Measurements from ENCODE around the gene PGBD2. TPM values are rescaled to one million over a fixed set of nuclear protein-coding genes. Genes with fewer than 3 reads are reported as not detected.

Gene PGBD2, protein sequence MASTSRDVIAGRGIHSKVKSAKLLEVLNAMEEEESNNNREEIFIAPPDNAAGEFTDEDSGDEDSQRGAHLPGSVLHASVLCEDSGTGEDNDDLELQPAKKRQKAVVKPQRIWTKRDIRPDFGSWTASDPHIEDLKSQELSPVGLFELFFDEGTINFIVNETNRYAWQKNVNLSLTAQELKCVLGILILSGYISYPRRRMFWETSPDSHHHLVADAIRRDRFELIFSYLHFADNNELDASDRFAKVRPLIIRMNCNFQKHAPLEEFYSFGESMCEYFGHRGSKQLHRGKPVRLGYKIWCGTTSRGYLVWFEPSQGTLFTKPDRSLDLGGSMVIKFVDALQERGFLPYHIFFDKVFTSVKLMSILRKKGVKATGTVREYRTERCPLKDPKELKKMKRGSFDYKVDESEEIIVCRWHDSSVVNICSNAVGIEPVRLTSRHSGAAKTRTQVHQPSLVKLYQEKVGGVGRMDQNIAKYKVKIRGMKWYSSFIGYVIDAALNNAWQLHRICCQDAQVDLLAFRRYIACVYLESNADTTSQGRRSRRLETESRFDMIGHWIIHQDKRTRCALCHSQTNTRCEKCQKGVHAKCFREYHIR
- total RNA-seq (2021) (5.3 and 5.6 TPM in 2 replicates), Bru-seq, nascent RNA (percentile 72 among the genes with signal in this experiment), BruChase-seq, experiment 1, labeled RNA remaining after a 2-hour chase (percentile 58 among the genes with signal in this experiment), BruChase-seq, experiment 2, labeled RNA remaining after a 6-hour chase (percentile 49 among the genes with signal in this experiment)
- long read RNA-seq, transcript PGBD2-201 (3 exons, 2,136 nt), result major isoform, 11 of 11 reads
- long read RNA-seq, partial matches to known transcripts, result 0 of 11 reads
- long read RNA-seq, other reads (novel, unspliced or antisense), result 0 of 11 reads

DNA sequence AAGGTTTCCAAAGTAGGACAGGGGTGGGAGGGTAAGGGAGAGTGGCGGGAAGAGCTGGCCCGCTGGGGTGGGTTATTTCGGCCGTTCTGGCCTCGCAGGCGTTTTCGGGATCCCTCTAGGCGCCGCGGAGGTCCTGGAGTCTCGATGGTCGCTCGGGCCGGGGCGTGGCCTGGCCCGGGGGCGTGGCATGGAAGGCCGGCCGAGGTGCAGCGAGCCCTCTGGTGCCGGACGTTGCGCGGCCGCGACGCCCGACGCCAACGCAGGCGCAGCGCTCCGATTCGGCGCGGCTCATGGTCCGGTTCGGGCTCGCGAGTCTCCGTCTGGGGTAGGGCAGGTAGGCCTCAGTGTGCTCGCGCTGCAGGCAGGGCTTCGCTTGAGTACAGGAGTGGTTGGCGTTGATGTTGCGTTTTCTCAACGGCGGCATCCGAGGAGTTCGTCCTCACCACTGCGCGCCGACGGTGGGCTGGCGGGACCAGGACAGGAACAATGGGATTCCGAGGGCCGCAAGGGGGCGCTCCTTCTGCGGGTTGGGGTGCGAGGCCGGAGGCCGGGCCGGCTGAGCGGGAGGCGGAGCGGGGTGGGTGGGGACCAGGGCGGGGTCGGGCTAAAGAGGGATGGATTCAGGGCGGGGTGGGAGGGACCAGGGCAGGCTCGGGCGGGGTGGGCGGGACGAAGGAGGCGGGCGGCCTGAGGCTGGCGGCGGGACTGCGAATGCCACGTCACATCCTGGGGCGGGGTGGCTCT is at the start of gene PGBD2:
Gene PGBD2, plus strand, starts transcription at position 227 of the 744 bp plus-strand sequence. CDS start 7,628 bp downstream, outside the sequence.
- Histone ChIP-seq H4K20me1 (ENCODE audit: insufficient read depth) (no peaks in the 10 kb centered on the region), H3K36me3 (ENCODE audit: low read depth) (no peaks in the 10 kb centered on the region), H3K4me1 (replicated peaks; ENCODE audit: insufficient read depth) (no peaks in the 10 kb centered on the region), H3K27me3 (ENCODE audit: insufficient read depth, low read depth) (0 out of 2 replicates have a peak, but pooled peaks cover 1% of the 10 kb centered on the region), H3K27ac (peak within 1 kb of the TSS; percentile 63), H3K4me2 (peak within 1 kb of the TSS; percentile 97), H3K9me3 (ENCODE audit: insufficient read depth, low read depth) (no peaks in the 10 kb centered on the region), H3K9me2 (ENCODE audit: insufficient read depth) (no peaks in the 10 kb centered on the region), H2AFZ (peak within 1 kb of the TSS; percentile 100), H3F3A (ENCODE audit: insufficient read depth, low read depth) (no peaks in the 10 kb centered on the region), H3K4me3 (peak within 1 kb of the TSS; percentile 74), H3K79me2 (ENCODE audit: low read depth) (peaks cover 16% of the 10 kb centered on the region; the same call in 1 of the 2 replicates)
- intact Hi-C loops (cut with micrococcal nuclease; ENCODE audit: unreplicated experiment), result loop anchor here (1.0 to 2.0 kb wide), 4 partner anchors 32 to 80 kb away; partner anchors contain the start of genes ZNF672 and ZNF692
- DNase-seq, result peak; percentile 66 to 91
- ChIA-PET POLR2A (ENCODE audit: unreplicated experiment) (interaction anchor here (0.7 to 1.0 kb wide), 2 partner anchors 48 to 80 kb away, joined by 7 to 9 read pairs; no protein-coding TSS in a partner anchor), CTCF (interaction anchor here (0.7 kb wide), 2 partner anchors 33 to 80 kb away, joined by 4 to 6 read pairs; no protein-coding TSS in a partner anchor)
- no TSS peak for BruUV-seq (replicated peaks)
- TF ChIP-seq, protein P1, sequence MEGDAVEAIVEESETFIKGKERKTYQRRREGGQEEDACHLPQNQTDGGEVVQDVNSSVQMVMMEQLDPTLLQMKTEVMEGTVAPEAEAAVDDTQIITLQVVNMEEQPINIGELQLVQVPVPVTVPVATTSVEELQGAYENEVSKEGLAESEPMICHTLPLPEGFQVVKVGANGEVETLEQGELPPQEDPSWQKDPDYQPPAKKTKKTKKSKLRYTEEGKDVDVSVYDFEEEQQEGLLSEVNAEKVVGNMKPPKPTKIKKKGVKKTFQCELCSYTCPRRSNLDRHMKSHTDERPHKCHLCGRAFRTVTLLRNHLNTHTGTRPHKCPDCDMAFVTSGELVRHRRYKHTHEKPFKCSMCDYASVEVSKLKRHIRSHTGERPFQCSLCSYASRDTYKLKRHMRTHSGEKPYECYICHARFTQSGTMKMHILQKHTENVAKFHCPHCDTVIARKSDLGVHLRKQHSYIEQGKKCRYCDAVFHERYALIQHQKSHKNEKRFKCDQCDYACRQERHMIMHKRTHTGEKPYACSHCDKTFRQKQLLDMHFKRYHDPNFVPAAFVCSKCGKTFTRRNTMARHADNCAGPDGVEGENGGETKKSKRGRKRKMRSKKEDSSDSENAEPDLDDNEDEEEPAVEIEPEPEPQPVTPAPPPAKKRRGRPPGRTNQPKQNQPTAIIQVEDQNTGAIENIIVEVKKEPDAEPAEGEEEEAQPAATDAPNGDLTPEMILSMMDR (conservative IDR thresholded peaks at IDR 0.05), result peak; percentile 73
- TF ChIP-seq EZH2 (IDR thresholded peaks at IDR 0.05; ENCODE audit: low read depth), result no peak

DNA sequence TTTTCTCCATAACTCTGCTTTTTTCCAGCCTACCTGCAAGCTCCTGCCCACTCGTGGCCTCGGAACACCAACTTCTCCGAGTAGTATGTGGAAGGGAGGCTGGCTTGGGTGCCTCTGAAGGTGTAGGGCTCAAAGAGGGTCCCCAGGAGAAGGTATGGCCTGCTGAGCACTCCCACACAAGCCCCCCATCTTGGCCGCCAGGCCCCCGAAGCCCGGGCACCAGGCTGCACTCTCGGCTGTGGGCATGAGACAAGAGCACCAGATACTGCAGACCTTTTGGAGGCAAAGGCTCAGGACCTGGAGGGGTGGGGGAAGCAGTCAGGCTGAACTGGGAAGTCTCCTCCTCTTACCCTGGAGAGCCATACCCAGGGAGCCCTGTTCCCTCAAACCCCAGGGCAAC is 48.8 kb upstream of the PGBD2 start:
- Histone ChIP-seq H3K4me2 (peak overlapping the region; percentile 94), H2AFZ (no peak overlapping the region; the same call in 1 of the 2 replicates), H3K9me3 (ENCODE audit: insufficient read depth, low read depth) (no peaks in the 10 kb centered on the region), H3K36me3 (ENCODE audit: low read depth) (no peaks in the 10 kb centered on the region; the same call in 1 of the 2 replicates), H4K20me1 (ENCODE audit: insufficient read depth) (no peaks in the 10 kb centered on the region), H3K4me3 (peak overlapping the region; percentile 75), H3K27ac (no peak overlapping the region), H3F3A (ENCODE audit: insufficient read depth, low read depth) (peaks cover 4% of the 10 kb centered on the region; the same call in 1 of the 2 replicates), H3K79me2 (ENCODE audit: low read depth) (peaks cover 23% of the 10 kb centered on the region), H3K27me3 (ENCODE audit: insufficient read depth, low read depth) (no peaks in the 10 kb centered on the region), H3K4me1 (replicated peaks; ENCODE audit: insufficient read depth) (peaks cover 16% of the 10 kb centered on the region), H3K9me2 (ENCODE audit: insufficient read depth) (no peaks in the 10 kb centered on the region)
- ChIA-PET CTCF (no interaction called here), POLR2A (ENCODE audit: unreplicated experiment) (no interaction called here)
- DNase-seq, result no peak
- TF ChIP-seq EZH2 (IDR thresholded peaks at IDR 0.05; ENCODE audit: low read depth), result no peak
- TF ChIP-seq, protein P1 (conservative IDR thresholded peaks at IDR 0.05), result no peak
- BruUV-seq (replicated peaks), result no TSS peak
- intact Hi-C loops (cut with micrococcal nuclease; ENCODE audit: unreplicated experiment), result no loop called here
